Esophagus muscularis mucosa (tissue), 4 donors: ENCODE data around the gene CNTNAP2. TPM values are rescaled to one million over a fixed set of nuclear protein-coding genes. Genes with fewer than 3 reads are reported as not detected.

Source experiments
- DNase-seq: peaks from one replicate; pipeline ENCODE4 v3.0.0-alpha.2; 2017; ENCODE audit errors: extremely low spot score
- H3K27ac ChIP-seq, 4 donors: fragments of 200-600 bp; sonication (generic); replicated peaks in 1 of 4; 1 replicate in 3 of 4; 2 replicates in 1 of 4; pipeline ENCODE4 v1.5.1; 2016 to 2019; ENCODE audit warnings: mild to moderate bottlenecking in 1 of 4
- H3K27me3 ChIP-seq, 4 donors: fragments of 200-600 bp; sonication (generic); one replicate each; pipeline versions ENCODE4 v1.5.1 to v1.6.0; 2016 to 2019
- H3K36me3 ChIP-seq, 4 donors: fragments of 200-600 bp; sonication (generic); one replicate each; pipeline ENCODE4 v1.5.1; 2016 to 2019
- H3K4me1 ChIP-seq, 4 donors: fragments of 200-600 bp; sonication (generic); one replicate each; pipeline ENCODE4 v1.5.1; 2016 to 2019
- H3K4me3 ChIP-seq, 4 donors: fragments of 200-600 bp; sonication (generic); 1 replicate in 2 of 4; 2 replicates in 2 of 4; pipeline ENCODE4 v1.5.1; 2016 to 2019; ENCODE audit warnings: mild to moderate bottlenecking in 4 of 4, moderate library complexity in 1 of 4
- H3K9me3 ChIP-seq, 4 donors: fragments of 200-600 bp; sonication (generic); 1 replicate in 3 of 4; 2 replicates in 1 of 4; pipeline ENCODE4 v1.5.1; 2016 to 2019
- EP300 ChIP-seq: sonication (generic); formaldehyde crosslinking; IDR thresholded peaks from one replicate; pipeline ENCODE4 v1.6.1; 2017; ENCODE audit warnings: antibody characterized with exemption
- POLR2A ChIP-seq: fragments of 450-650 bp; IDR thresholded peaks from one replicate; pipeline ENCODE4 v1.6.1; 2017; ENCODE audit warnings: antibody characterized with exemption, moderate library complexity, mild to moderate bottlenecking, low read depth
- POLR2AphosphoS5 ChIP-seq, 2 donors: sonication (generic); formaldehyde crosslinking; IDR thresholded peaks; one replicate each; pipeline ENCODE4 v1.6.1; 2017; ENCODE audit warnings: antibody characterized with exemption in 2 of 2
- WGBS: methylation state at CpG from one replicate; pipeline ENCODE4 v1.1.5; 2018; 5-methylcytosine and 5-hydroxymethylcytosine counted together
- intact Hi-C: fragments of 100-400 bp; cut with DNase I; formaldehyde crosslinking; loops from one replicate; pipeline ENCODE4 v1.15.1; 2023
- total RNA-seq, 4 donors: library from RNA; depleted of rRNA; stranded (reverse); fragments of >200 nt; gene quantifications; one replicate each; pipeline versions ENCODE4 v1.1.0 to v1.2.1, GENCODE V29; 2016
- TF ChIP-seq, protein P1 (sequence below), 3 experiments: fragments of 200-600 bp in 2 of 3; fragments of 450-650 bp in 1 of 3; sonication (generic) in 2 of 3; IDR thresholded peaks; one replicate each; pipeline ENCODE4 v1.5.1; 2017 to 2019; ENCODE audit warnings: antibody characterized with exemption in 3 of 3, mild to moderate bottlenecking in 2 of 3, moderate library complexity in 1 of 3

Gene CNTNAP2
- total RNA-seq, 4 donors from 2014 or later = 1.2 to 2.9 (median 1.9) TPM

DNA sequence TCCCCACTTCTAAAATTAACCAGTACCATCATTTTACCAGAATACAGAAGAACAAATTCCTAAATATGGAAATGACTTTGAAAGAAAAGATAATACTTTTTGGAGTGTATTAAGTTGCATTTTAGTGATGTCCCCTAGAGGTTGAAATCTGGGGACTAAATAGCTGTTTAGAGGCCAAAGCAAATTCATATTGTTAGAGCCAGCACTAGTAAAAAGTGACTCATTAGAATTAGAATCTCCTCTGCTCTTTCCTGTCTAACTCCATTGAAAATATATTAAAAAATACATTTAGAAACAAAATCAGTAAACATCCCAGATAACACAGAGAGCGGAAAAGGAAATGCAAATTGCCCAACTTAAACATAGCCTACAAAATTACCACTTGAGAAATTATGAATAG is 1284.3 kb downstream of the CNTNAP2 start:
- no peak overlapping the region for H3K27ac ChIP-seq
- no peaks in the 10 kb centered on the region for H3K27me3 ChIP-seq
- intact Hi-C loops = no loop called here
- no peaks in the 10 kb centered on the region for H3K9me3 ChIP-seq
- no peak for DNase-seq
- no peaks in the 10 kb centered on the region for H3K4me1 ChIP-seq
- no peak overlapping the region for H3K4me3 ChIP-seq
- 85% methylated on average over 1 of the region's 1 CpG for WGBS
- TF ChIP-seq POLR2AphosphoS5 (IDR thresholded peaks at IDR 0.05) = no peak
- no peak for TF ChIP-seq POLR2A
- TF ChIP-seq EP300 = no peak
- TF ChIP-seq, protein P1, sequence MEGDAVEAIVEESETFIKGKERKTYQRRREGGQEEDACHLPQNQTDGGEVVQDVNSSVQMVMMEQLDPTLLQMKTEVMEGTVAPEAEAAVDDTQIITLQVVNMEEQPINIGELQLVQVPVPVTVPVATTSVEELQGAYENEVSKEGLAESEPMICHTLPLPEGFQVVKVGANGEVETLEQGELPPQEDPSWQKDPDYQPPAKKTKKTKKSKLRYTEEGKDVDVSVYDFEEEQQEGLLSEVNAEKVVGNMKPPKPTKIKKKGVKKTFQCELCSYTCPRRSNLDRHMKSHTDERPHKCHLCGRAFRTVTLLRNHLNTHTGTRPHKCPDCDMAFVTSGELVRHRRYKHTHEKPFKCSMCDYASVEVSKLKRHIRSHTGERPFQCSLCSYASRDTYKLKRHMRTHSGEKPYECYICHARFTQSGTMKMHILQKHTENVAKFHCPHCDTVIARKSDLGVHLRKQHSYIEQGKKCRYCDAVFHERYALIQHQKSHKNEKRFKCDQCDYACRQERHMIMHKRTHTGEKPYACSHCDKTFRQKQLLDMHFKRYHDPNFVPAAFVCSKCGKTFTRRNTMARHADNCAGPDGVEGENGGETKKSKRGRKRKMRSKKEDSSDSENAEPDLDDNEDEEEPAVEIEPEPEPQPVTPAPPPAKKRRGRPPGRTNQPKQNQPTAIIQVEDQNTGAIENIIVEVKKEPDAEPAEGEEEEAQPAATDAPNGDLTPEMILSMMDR (IDR thresholded peaks at IDR 0.05) = no peak
- no peaks in the 10 kb centered on the region for H3K36me3 ChIP-seq

- intact Hi-C loops = no loop called here
- no peak for TF ChIP-seq POLR2AphosphoS5 (IDR thresholded peaks at IDR 0.05)
- no peak for TF ChIP-seq POLR2A
- TF ChIP-seq, protein P1 (IDR thresholded peaks at IDR 0.05) = no peak
- no peak for TF ChIP-seq EP300
- Histone ChIP-seq H3K4me1 (peaks cover 0 to 1% (median 0%) of the 10 kb centered on the region in 4 donors), H3K27me3 (no peaks in the 10 kb centered on the region), H3K36me3 (no peaks in the 10 kb centered on the region), H3K9me3 (no peaks in the 10 kb centered on the region), H3K4me3 (no peak overlapping the region), H3K27ac (no peak overlapping the region)
- no peak for DNase-seq
- 93% methylated on average over 4 of the region's 4 CpGs for WGBS
These were observed 1289.0 kb downstream of the CNTNAP2 start for GRCh38 chr7:147405621-147406020.

GRCh38 chr7:147406521-147407135 is 1290.0 kb downstream of the CNTNAP2 start:
- Histone ChIP-seq H3K4me1 (peaks cover 0 to 11% (median 2%) of the 10 kb centered on the region in 4 donors), H3K27ac (no peak overlapping the region), H3K36me3 (no peaks in the 10 kb centered on the region), H3K27me3 (no peaks in the 10 kb centered on the region), H3K9me3 (no peaks in the 10 kb centered on the region), H3K4me3 (no peak overlapping the region)
- TF ChIP-seq, protein P1 (IDR thresholded peaks at IDR 0.05) = no peak
- no peak for TF ChIP-seq POLR2A
- TF ChIP-seq EP300 = no peak
- no peak for TF ChIP-seq POLR2AphosphoS5 (IDR thresholded peaks at IDR 0.05)
- WGBS = 23% methylated on average over 3 of the region's 3 CpGs
- DNase-seq = no peak
- intact Hi-C loops = no loop called here

DNA sequence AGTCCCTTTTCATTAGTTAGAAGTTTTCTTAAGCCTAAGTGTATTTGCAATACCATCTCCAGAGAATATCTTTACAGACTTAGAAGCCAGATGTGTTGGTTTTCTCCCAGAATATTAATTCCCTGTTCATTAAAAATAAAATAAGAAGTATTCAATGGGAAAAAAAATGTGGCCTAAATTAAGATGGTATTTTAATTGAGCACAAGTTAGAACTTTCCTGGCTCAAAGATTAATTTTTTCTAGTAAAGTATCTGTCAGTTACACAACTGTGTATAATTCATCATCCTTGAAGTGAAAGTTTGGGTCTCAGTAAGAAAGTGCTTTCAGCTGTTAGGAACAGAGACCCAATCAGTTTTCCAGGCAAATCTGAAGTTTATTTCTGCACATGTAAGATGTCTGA is 1294.5 kb downstream of the CNTNAP2 start:
- no peaks in the 10 kb centered on the region for H3K36me3 ChIP-seq
- no peaks in the 10 kb centered on the region for H3K9me3 ChIP-seq

More for the DNA sequence above, 1294.5 kb downstream of the CNTNAP2 start:
- no peak for DNase-seq
- peaks cover 0 to 25% (median 10%) of the 10 kb centered on the region in 4 donors for H3K4me1 ChIP-seq
- H3K4me3 ChIP-seq = no peak overlapping the region
- TF ChIP-seq EP300 (no peak), POLR2A (no peak), POLR2AphosphoS5 (IDR thresholded peaks at IDR 0.05) (no peak)
- TF ChIP-seq, protein P1 (IDR thresholded peaks at IDR 0.05) = no peak
- H3K27ac ChIP-seq = no peak overlapping the region
- H3K27me3 ChIP-seq = no peaks in the 10 kb centered on the region
- intact Hi-C loops = no loop called here
